ENCODE data around the gene SRGAP1.

The SRGAP1 gene

DNA sequence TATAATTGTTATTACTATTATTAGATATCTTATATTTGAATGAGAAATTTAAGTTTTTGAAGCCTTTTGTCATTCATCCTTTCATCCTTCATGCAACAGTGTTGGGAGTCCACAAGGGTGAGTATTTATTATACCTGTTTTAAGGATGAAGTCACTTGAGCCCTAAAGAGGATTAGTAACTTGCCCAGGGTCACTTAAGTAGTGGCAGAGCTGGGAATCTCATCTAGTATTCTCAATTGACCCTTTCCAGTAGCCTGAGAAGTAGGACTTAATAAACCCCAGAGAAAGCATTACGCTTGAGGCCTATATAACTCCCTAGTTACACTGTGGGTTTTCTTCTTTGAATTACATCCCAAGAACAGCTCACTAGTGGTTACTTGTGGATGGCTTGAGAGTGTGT is 119.8 kb downstream of the SRGAP1 start:
- H3K27me3 ChIP-seq (ENCODE audit: insufficient read depth, poor library complexity, severe bottlenecking): no peaks in the 10 kb centered on the region

GRCh38 chr12:63965936-63966605 is 121.6 kb downstream of the SRGAP1 start:
- no peak for DNase-seq (ENCODE audit: low read depth in 1 of 2, low spot score in 1 of 2)
- H3K27me3 ChIP-seq (ENCODE audit: insufficient read depth, poor library complexity, severe bottlenecking): no peaks in the 10 kb centered on the region
- no peak overlapping the region for H3K4me3 ChIP-seq (replicated peaks; ENCODE audit: insufficient read depth, low read length)
- no peak overlapping the region for H3K27ac ChIP-seq (replicated peaks)
- TF ChIP-seq POLR2AphosphoS5 (IDR thresholded peaks at IDR 0.05; ENCODE audit: low read depth) (no peak), CTCF (IDR thresholded peaks at IDR 0.05; ENCODE audit: insufficient read depth, low read length) (no peak), GABPA (IDR thresholded peaks at IDR 0.05; ENCODE audit: low read depth) (no peak)
- TF ChIP-seq, protein P1, sequence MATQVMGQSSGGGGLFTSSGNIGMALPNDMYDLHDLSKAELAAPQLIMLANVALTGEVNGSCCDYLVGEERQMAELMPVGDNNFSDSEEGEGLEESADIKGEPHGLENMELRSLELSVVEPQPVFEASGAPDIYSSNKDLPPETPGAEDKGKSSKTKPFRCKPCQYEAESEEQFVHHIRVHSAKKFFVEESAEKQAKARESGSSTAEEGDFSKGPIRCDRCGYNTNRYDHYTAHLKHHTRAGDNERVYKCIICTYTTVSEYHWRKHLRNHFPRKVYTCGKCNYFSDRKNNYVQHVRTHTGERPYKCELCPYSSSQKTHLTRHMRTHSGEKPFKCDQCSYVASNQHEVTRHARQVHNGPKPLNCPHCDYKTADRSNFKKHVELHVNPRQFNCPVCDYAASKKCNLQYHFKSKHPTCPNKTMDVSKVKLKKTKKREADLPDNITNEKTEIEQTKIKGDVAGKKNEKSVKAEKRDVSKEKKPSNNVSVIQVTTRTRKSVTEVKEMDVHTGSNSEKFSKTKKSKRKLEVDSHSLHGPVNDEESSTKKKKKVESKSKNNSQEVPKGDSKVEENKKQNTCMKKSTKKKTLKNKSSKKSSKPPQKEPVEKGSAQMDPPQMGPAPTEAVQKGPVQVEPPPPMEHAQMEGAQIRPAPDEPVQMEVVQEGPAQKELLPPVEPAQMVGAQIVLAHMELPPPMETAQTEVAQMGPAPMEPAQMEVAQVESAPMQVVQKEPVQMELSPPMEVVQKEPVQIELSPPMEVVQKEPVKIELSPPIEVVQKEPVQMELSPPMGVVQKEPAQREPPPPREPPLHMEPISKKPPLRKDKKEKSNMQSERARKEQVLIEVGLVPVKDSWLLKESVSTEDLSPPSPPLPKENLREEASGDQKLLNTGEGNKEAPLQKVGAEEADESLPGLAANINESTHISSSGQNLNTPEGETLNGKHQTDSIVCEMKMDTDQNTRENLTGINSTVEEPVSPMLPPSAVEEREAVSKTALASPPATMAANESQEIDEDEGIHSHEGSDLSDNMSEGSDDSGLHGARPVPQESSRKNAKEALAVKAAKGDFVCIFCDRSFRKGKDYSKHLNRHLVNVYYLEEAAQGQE (IDR thresholded peaks at IDR 0.05; ENCODE audit: insufficient replicate concordance, low read depth): no peak

More for the DNA sequence above, 119.8 kb downstream of the SRGAP1 start:
- Histone ChIP-seq H3K4me3 (replicated peaks; ENCODE audit: insufficient read depth, low read length) (no peak overlapping the region), H3K27ac (replicated peaks) (no peak overlapping the region)
- DNase-seq (ENCODE audit: low read depth in 1 of 2, low spot score in 1 of 2): no peak
- TF ChIP-seq, protein P1 (IDR thresholded peaks at IDR 0.05; ENCODE audit: insufficient replicate concordance, low read depth): no peak
- TF ChIP-seq POLR2AphosphoS5 (IDR thresholded peaks at IDR 0.05; ENCODE audit: low read depth): no peak
- TF ChIP-seq GABPA (IDR thresholded peaks at IDR 0.05; ENCODE audit: low read depth): no peak
- TF ChIP-seq SPI1 (IDR thresholded peaks at IDR 0.05; ENCODE audit: borderline replicate concordance, low read depth): no peak

- Histone ChIP-seq H3K4me3 (replicated peaks; ENCODE audit: insufficient read depth, low read length) (no peak overlapping the region), H3K27me3 (ENCODE audit: insufficient read depth, poor library complexity, severe bottlenecking) (no peaks in the 10 kb centered on the region), H3K27ac (replicated peaks) (no peak overlapping the region)
- no peak for DNase-seq (ENCODE audit: low read depth in 1 of 2, low spot score in 1 of 2)
- TF ChIP-seq SPI1 (IDR thresholded peaks at IDR 0.05; ENCODE audit: borderline replicate concordance, low read depth): no peak
Observed at GRCh38 chr12:63966606-63966975, 122.1 kb downstream of the SRGAP1 start.

GRCh38 chr12:63967358-63968145 is 123.1 kb downstream of the SRGAP1 start:
- Histone ChIP-seq H3K27ac (replicated peaks) (no peak overlapping the region), H3K27me3 (ENCODE audit: insufficient read depth, poor library complexity, severe bottlenecking) (no peaks in the 10 kb centered on the region), H3K4me3 (replicated peaks; ENCODE audit: insufficient read depth, low read length) (no peak overlapping the region)
- TF ChIP-seq POLR2AphosphoS5 (IDR thresholded peaks at IDR 0.05; ENCODE audit: low read depth) (no peak), CTCF (IDR thresholded peaks at IDR 0.05; ENCODE audit: insufficient read depth, low read length) (no peak), GABPA (IDR thresholded peaks at IDR 0.05; ENCODE audit: low read depth) (no peak), SPI1 (IDR thresholded peaks at IDR 0.05; ENCODE audit: borderline replicate concordance, low read depth) (no peak)
- TF ChIP-seq, protein P1 (IDR thresholded peaks at IDR 0.05; ENCODE audit: insufficient replicate concordance, low read depth): no peak
- no peak for DNase-seq (ENCODE audit: low read depth in 1 of 2, low spot score in 1 of 2)

Measured in HL-60 (cell line).